ENCODE measurements around the gene TIMM8B.
A peak's percentile ranks its signal among the peaks of the same experiment; 100 is the strongest.
"Not testable (repeated sequence)": the region's sequence is repeated elsewhere in the genome, so short reads cannot be mapped to it uniquely, and the experiment has no call there.

Gene TIMM8B

DNA sequence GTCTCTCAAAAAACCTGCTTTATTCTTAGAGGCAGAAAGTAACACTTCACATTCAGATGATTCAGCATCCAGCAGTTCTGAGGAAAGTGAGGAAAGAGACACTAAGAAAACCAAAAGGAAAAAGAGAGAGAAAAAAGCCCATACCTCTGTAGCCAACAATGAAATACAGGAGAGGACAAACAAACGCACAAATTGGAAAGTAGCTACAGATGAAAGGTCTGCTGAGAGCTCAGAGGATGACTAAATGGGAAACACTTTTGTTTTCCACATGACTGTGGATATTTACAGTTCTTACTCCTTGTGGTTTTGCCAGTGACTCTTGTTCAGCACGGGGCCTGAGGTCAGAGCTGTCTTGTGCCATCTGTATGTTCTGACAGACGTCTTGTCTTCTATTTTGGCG lies 3.8 kb downstream of the TIMM8B start:
- peak in 1 of 2 donors; percentile 24 for DNase-seq (ENCODE audit: low read depth in 2 of 2)

DNA sequence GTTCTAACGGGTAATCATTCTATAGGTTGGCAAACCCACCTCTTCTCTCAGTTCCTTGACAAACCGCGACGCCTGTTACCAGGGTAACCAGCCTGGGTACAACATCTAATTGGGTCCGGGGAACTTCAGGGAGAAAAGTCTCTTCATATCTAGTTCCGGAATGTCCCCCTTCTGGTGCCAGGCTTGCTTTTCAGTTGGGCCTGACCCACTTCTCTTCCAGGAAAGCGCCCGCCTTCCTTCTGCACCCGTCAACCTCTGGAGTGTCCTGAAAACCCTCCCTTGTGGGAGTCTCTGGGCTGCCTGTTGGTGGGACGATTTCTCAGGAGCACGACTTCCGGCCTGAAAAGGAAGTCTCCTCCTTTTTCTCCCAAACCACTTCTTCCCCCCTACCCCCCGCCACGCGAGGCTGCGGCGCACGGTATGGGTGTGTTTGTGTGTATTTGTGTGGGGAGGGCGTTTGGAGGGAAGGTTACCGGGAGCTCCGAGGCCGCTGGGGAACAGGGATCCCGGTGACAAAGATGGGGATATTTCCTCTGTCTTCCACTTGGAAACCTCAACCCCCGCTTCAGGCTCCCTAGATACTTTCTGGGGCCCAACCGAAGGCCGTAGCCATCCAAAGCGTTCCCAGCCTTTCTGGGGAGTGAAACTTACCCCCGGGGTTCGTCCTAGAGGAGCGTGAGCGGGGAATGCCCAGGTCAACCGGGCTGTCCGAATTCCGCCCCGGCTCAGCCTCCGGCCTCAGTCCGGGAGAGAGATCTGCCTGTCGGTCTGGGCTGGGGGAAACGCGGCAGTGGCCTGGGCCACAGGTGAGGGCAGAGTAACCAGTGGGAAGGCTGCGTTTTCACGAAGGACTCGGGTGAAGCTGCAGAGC lies 12.4 kb downstream of the TIMM8B start, which contains the start of the genes NKAPD1 and PIH1D2:
TSS of gene NKAPD1 (plus strand) at position 359 of the 871 bp plus-strand sequence. CDS start 1,276 bp downstream, outside the sequence.
TSS of gene PIH1D2 (minus strand) at position 77 of the 871 bp plus-strand sequence. CDS start 843 bp downstream, outside the sequence.
- peak; percentile 58 to 59 for DNase-seq (ENCODE audit: low read depth in 2 of 2)

DNA sequence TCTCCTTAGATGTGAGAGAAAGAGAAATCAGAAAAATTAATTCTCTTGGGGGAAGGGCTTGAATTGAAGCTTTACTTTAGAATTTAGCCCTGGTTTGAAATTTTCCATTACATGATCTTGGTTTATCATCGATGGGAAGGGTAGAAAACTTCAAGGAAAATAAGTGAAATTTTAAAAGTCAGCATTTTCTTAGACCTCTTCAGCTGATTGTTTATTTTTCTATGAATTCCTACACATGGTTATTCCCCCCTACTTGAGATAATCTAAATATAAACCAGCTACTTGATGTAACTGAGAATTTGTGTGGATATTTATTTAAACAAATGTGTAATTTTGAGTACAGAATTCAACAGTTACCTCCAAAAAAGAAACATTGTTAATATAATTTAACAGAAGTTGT lies 23.6 kb downstream of the TIMM8B start:
- DNase-seq (ENCODE audit: low read depth in 2 of 2), result no peak

DNA sequence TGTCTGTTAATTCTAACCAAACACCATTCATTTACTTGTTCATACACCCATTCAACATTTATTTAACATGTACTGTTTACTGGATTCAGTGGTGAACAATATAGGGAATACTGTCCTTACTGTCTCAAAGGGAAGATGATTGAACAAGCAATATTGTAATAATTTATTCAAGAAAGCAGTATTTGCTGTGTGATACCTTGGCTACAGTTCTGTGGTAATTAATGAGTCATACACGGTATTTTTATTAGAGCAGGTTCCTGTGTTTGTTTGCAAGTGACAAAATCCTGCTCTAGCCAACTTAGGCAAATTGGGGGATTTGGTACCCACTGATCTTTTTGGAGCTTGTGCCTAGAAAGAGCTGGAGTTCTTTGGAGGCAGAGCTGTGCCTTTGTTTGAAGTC lies 28.5 kb downstream of the TIMM8B start:
- no peak for DNase-seq (ENCODE audit: low read depth in 2 of 2)

DNA sequence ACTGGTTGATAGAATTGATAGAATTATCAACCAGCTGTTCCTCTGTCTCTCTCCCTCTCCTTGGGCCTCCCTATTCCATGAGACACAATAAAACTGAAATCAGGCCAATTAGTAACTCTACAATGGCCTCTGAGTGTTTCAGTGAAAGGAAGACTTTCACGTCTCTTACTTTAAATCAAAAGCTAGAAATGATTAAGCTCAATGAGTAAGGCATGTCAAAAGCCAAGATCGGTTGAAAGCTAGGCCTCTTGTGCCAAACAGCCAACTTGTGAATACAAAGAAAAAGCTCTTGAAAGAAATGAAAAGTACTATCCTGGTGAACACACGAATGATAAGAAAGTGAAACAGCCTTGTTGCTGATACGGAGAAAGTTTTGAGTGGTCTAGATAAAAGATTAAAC lies 29.4 kb downstream of the TIMM8B start:
- DNase-seq (ENCODE audit: low read depth in 2 of 2), result no peak

DNA sequence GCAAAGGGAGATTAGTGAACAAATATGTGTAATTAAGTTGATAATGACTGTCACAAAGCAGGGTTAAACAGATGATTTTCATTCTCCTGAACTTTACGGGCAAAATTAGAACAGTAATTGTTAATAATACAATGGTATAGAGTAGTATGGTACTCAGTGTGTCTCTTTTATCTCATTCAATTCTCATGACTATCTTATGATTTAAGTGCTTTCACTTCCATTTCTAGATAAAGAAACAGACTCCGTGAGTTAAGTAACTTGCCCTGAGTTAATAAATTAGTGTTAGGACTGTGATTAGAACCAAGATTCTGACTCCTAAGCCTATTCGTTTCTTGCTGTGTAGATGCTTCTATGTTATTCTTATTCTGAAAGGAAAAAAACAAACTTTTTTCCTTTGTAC lies 34.8 kb downstream of the TIMM8B start:
- DNase-seq (ENCODE audit: low read depth in 2 of 2), result no peak

DNA sequence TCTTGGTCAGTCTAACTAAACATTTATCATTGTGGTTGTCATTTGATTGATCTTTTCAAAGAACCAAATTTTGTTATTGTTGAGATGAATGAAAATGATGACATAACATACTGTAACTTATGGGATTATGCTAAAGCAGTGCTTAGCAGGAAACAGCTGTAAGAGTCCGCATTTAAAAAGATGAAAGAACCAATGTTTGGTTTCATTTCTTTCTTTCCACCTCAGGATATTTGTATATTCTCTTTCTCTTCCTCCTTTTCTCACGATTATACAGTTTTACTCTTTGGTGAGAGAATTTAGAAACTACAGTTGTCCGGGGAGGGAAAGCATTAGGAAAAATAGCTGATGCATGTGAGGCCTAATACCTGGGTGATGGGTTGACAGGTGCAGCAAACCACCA lies 35.8 kb downstream of the TIMM8B start:
- no peak for DNase-seq (ENCODE audit: low read depth in 2 of 2)

DNA sequence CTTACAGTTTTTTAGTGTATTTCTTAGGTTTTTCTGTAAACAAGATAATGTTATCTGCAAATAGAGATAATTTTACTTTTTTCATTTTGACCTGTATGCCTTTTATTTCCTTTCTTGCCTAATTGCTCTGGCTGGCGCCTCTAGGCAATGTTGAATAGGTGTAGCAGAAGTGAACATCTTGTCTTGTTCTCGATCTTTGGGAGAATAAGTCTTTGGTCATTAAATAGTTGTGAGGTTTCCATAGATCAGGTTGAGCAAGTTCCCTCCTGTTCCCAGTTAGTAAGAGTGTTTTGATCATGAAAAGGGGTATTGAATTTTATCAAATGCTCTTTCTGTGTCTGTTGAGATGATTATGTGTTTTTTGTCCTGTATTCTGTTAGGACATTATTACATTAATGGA lies 36.8 kb downstream of the TIMM8B start:
- no peak for DNase-seq (ENCODE audit: low read depth in 2 of 2)

DNA sequence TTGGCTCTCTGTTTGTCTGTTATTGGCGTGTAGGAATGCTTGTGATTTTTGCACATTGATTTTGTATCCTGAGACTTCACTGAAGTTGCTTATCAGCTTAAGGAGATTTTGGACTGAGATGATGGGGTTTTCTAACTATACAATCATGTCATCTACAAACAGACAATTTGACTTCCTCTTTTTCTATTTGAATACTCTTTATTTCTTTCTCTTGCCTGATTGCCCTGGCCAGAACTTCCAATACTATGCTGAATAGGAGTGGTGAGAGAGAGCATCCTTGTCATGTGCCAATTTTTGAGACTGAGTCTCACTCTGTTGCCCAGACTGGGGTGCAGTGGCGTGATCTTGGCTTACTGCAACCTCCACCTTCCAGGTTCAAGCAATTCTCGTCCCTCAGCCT lies 38.3 kb downstream of the TIMM8B start:
- DNase-seq (ENCODE audit: low read depth in 2 of 2), result not testable (repeated sequence)

DNA sequence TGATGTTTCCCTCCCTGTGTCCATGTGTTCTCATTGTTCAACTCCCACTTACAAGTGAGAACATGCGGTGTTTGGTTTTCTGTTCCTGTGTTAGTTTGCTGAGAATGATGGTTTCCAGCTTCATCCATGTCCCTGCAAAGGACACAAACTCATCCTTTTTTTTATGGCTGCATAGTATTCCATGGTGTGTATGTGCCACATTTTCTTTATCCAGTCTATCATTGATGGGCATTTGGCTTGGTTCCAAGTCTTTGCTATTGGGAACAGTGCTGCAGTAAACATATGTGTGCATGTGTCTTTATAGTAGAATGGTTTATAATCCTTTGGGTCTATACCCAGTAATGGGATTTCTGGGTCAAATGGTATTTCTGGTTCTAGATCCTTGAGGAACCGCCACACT lies 39.9 kb downstream of the TIMM8B start:
- DNase-seq (ENCODE audit: low read depth in 2 of 2), result not testable (repeated sequence)

DNA sequence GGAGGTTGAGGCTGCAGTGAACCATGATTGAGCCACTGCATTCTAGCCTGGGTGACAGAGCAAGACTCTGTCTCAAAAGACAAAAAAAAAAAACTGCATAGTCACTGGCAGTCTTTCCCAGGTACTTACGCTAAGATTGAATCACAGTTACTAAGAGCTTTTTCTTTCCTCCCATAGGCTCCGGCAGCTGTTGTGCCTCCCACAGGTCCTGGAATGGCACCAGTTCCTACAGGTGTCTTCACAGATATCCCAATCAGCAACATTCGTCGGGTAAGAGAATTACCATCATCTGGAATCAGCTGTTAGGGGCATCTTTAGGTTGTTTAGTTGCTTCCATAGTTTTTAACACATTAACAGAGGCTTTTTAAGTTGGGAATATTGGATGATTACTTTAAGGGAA lies 41.6 kb downstream of the TIMM8B start:
- no peak for DNase-seq (ENCODE audit: low read depth in 2 of 2)

DNA sequence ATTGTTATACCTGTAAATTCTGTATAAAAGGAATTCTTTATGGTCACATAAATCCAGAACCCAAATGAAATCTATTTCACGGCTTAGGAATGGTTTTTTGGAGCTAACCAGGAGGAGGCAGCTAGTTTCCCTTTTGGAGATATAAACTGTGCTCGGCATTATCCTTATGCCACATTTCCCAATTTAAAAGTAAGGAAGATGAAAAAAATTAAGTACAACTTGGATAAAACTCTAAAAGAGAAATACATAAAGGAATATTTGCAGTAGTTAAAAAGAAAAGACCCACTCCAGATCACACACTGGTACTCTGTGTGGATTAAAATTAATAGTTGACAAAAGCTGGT lies 43.6 kb downstream of the TIMM8B start:
- DNase-seq (ENCODE audit: low read depth in 2 of 2), result no peak

DNA sequence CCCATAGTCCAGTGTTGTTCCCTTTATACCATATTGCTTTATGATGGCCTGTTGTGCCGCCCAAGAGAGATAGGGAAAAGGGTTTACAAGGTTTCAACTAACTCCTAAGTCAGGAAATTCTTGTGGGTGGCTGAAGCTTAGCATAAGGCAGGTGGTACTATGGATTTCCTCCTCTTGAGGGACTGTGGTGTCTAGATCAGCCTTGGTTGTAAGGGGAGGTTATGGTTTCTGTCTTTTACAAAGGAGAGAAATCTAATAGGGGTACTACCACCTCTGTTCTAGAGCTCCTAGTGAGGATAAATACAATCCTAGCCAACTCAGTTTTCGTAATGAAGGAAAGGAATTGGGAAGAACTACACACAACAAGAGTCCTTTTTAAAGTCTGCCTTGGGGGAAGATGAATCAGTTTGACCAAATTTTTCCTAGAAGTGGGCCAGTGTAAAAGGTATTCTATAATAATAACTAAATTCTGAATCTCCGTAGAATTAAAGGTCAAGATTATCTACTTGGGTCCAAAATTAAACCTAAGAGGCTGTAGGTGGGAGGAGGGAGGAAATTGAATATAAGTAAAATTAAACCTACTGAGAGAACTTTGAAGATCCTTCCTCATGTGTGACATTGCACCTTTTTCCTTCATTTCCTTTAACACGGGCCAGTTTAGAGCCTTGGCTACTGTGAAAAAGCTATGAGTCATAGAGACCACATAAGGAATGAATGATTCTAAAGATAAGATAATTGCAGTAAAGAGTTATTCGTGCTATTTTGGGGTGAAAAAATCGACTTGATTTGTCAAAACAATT lies 44.2 kb downstream of the TIMM8B start:
- no peak for DNase-seq (ENCODE audit: low read depth in 2 of 2)

DNA sequence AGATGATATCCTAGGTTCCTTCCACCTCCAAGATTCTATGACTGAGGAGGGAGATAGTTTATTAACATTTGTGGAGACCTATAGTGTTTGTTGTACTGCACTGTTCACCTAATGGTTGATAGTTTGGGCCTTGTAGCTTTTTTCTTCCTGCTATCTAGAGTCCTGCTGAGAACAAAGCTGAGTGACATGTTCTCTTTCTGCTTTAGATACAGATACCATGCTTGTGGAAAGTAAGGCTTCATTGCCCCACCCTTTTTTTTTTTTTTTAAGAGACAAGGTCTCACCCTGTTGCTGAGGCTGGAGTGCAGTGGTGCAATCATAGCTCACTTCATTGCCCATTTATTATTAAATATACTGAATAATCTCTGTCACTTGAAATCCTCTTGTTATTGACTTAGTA lies 49.0 kb downstream of the TIMM8B start:
- DNase-seq (ENCODE audit: low read depth in 2 of 2), result no peak
